ENCODE measurements around the gene ANO8.
"Not testable (repeated sequence)": the region's sequence is repeated elsewhere in the genome, so short reads cannot be mapped to it uniquely, and the experiment has no call there.

ANO8 gene

DNA sequence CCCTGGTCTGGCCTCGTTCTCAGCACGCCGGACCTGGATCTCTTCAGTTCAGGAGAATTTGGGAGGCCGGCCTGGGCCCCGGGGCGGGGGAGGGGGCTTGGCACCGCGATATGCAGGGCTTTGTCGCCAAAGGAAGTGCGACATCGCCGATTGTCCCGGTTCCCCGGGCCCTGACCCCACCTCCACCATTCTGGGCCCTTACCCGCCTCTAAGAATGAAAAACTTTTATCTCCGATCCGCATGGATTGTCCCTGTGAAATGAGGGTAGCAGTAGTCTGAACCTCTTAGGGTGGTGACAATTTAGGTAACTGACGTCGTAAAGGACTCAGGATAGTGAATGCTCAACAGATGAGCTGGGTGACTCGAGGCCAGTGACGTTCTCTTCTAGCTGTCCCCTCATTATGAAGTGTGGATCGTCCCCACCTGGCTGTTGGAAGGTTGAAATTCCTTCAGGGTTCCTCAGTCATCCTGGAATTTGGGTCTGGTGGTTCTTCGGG is 24.6 kb downstream of the ANO8 start:
- DNase-seq (ENCODE audit: low read depth in 2 of 2) = no peak

- peak; percentile 99 to 100 for DNase-seq (ENCODE audit: low read depth in 2 of 2)
These were observed 25.3 kb downstream of the ANO8 start, which contains the start of gene DDA1 for GRCh38 chr19:17309198-17309964. Gene DDA1 (plus strand): TSS chr19:17309563. CDS start chr19:17309655, 92 bp downstream.

GRCh38 chr19:17307876-17308377 is 26.7 kb downstream of the ANO8 start:
- DNase-seq (ENCODE audit: low read depth in 2 of 2) = no peak

DNA sequence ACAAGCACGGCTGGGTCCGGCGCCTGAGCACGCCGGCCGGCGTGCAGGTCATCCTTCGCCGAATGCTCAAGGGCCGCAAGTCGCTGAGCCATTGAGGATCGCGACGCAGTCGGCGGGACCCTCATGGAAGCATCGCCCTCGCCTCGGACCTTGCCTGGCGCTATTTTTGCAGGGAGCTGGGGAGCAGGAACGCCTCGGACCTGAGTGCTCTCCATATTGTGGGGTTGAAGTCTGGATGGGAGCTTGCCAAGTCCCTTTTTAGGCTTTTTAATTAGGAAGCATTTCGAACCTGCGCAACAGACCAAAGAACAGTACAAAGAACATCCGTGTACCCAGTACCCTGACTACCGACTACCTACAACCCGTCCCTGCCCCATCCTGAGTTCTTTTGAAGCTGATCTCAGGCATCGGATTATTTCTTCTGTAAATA is 28.4 kb downstream of the ANO8 start:
- no peak for DNase-seq (ENCODE audit: low read depth in 2 of 2)

- DNase-seq (ENCODE audit: low read depth in 2 of 2) = peak; percentile 91 to 92
These were observed 29.0 kb downstream of the ANO8 start, which contains the start of gene MRPL34 for GRCh38 chr19:17305517-17306284. Gene MRPL34 (plus strand): TSS chr19:17305872. CDS start chr19:17305893, 21 bp downstream.

DNA sequence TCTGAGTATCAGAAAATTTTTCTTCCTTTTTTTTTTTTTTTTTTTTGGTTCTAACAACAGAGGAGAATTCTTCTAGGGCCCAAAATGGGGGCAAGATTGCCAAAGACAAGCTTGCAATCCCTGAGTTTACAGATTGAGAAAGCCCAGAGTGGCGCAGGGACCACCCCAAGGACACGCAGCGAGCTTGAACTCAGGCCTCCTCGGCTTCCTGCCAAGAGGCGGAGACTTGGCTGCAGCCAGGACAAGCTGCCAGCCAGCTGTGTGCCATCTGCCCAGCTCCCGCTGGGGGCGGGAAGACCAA is 29.5 kb downstream of the ANO8 start:
- DNase-seq (ENCODE audit: low read depth in 2 of 2) = no peak

DNA sequence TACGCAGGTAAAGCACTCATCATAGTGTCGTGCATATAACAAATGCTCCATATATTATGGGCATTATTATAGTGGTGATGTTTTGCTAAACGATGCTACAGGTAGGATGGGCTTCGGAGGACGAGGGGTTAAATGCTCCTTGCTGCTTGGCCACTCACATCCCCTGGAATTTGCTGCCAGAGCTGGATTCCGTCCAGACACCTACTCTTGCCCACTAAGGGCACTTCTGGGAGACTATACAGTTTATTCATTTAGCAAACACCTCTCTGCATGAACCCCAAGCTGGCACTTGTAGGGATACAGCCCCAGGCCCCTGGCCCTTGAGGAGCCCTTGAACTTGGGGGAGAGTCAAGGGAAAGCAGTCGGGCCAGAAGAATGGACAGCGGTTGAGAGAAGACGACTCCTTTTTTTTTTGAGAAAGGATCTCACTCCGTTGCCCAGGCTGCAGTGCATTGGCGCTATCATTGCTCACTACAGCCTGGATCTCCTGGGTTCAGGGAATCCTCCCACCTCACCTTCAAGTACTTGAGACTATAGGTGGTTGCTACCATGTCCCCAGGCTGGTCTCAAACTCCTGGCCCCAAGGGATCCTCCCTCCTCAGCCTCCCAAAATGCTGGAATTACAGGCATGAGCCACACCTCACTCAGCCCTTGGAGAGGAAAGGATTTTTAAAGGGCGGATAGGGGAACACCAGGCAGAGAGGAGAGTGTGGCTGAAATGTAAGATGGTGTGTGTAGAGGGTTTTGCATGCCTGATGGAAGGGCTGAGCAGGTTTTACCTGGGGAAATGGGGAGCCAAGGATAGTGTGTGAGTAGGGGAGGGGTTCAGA is 30.1 kb downstream of the ANO8 start:
- DNase-seq (ENCODE audit: low read depth in 2 of 2) = no peak

GRCh38 chr19:17303940-17304267 is 30.8 kb downstream of the ANO8 start:
- no peak for DNase-seq (ENCODE audit: low read depth in 2 of 2)

- peak; percentile 87 to 88 for DNase-seq (ENCODE audit: low read depth in 2 of 2)
These were observed 31.3 kb downstream of the ANO8 start, which contains the start of gene ABHD8 for GRCh38 chr19:17303167-17303939. Gene ABHD8 (minus strand): TSS chr19:17303425. CDS start chr19:17301616, 1,809 bp downstream.

GRCh38 chr19:17302391-17303166 is 32.1 kb downstream of the ANO8 start:
- no peak for DNase-seq (ENCODE audit: low read depth in 2 of 2)

DNA sequence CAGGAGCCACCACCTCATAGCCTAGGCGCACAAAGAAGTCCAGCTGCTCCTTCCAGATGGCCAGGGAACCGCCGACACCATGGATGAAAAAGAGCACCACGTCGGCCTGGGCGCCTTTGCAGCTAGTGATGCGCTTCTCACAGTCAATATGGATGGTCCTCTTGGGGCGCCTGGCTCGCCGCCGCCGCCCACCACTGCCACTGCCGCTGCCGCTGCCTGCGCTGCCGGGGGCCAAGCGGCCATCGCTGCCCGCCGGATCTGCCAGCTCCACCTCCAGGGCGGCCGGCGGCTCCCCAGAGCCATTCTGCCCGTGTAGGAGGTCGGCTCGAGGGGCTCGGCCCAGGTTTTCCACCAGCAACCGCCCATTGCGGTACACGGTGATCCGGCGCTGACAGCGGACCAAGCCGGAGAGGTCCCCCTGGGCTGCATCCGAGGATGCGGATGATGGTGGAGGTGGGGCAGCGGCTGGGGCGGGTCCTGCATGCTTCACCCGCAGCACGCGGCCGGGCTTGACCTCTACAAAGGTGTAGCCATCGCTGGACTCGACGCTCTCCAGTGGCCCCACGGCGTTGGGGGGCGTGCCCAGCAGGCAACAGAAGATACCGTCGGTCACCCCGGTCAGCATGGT is 33.5 kb downstream of the ANO8 start:
- no peak for DNase-seq (ENCODE audit: low read depth in 2 of 2)

- no peak for DNase-seq (ENCODE audit: low read depth in 2 of 2)
These were observed 37.7 kb downstream of the ANO8 start for GRCh38 chr19:17296976-17297375.

- no peak for DNase-seq (ENCODE audit: low read depth in 2 of 2)
These were observed 38.4 kb downstream of the ANO8 start for GRCh38 chr19:17296273-17296672.

- not testable (repeated sequence) for DNase-seq (ENCODE audit: low read depth in 2 of 2)
These were observed 39.1 kb downstream of the ANO8 start for GRCh38 chr19:17295551-17295950.

- DNase-seq (ENCODE audit: low read depth in 2 of 2) = peak in 1 of 2 donors; percentile 20
These were observed 40.4 kb downstream of the ANO8 start for GRCh38 chr19:17294051-17294891.

DNA sequence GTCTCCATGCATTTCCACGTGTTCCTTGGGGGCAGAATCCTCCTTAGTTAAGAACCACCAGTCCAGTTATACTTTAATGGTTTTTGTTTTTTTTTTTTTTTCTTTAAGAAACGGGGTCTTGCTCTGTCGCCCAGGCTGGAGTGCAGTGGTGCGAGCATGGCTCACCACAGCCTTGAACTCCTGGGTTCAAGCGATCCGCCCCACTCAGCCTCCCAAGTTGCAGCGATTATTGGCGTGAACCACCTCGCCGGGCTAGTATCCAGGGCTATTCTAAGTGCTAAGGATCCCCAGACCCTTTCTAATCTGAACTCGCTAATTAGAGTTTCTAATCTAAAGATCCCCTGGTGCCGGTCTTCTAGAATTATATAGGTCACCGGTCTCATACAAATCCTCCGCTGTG is 41.0 kb downstream of the ANO8 start:
- no peak for DNase-seq (ENCODE audit: low read depth in 2 of 2)

- DNase-seq (ENCODE audit: low read depth in 2 of 2) = peak; percentile 59 to 64
These were observed 42.2 kb downstream of the ANO8 start for GRCh38 chr19:17292301-17293074.

- DNase-seq (ENCODE audit: low read depth in 2 of 2) = peak in 1 of 2 donors; percentile 25
These were observed 45.2 kb downstream of the ANO8 start for GRCh38 chr19:17289489-17289888.

Measured in stimulated activated CD8-positive, alpha-beta memory T cell treated with anti-CD3 and anti-CD28 coated beads, Interleukin-7, amount 100 ng/mL, for 4 hours (primary cell).